Sigmoid colon (tissue), 7 donors: ENCODE results near the gene PLCB1. TPM values are rescaled to one million over a fixed set of nuclear protein-coding genes. Genes with fewer than 3 reads are reported as not detected.

Source experiments
- DNase-seq: peaks from one replicate; pipeline ENCODE4 v3.0.0-alpha.2; 2019
- H3K27ac ChIP-seq, 4 donors: fragments of 200-600 bp; sonication (generic); one replicate each; pipeline ENCODE4 v1.5.1; 2016 to 2019; ENCODE audit warnings: mild to moderate bottlenecking in 1 of 4
- H3K27me3 ChIP-seq, 3 donors: fragments of 200-600 bp; sonication (generic); one replicate each; pipeline ENCODE4 v1.5.1; 2019; ENCODE audit warnings: mild to moderate bottlenecking in 1 of 3
- H3K36me3 ChIP-seq, 4 donors: fragments of 200-600 bp; sonication (generic); one replicate each; pipeline ENCODE4 v1.5.1; 2016 to 2019
- H3K4me1 ChIP-seq, 4 donors: fragments of 200-600 bp; sonication (generic); one replicate each; pipeline ENCODE4 v1.5.1; 2017 to 2019
- H3K4me3 ChIP-seq, 4 donors: fragments of 200-600 bp; sonication (generic); one replicate each; pipeline ENCODE4 v1.5.1; 2017 to 2019; ENCODE audit warnings: mild to moderate bottlenecking in 2 of 4, moderate library complexity in 1 of 4
- H3K9me3 ChIP-seq, 4 donors: fragments of 200-600 bp in 3 of 4; sonication (generic) in 3 of 4; one replicate each; pipeline versions ENCODE4 v1.5.1 to v1.6.1; 2013 to 2019
- CTCF ChIP-seq, 4 experiments: fragments of 450-650 bp in 3 of 4; fragments of 200-600 bp in 1 of 4; IDR thresholded peaks; one replicate each; pipeline ENCODE4 v1.5.1; 2016 to 2019; ENCODE audit warnings: antibody characterized with exemption in 4 of 4, mild to moderate bottlenecking in 3 of 4, moderate library complexity in 2 of 4
- EP300 ChIP-seq, 4 donors: sonication (generic); formaldehyde crosslinking; IDR thresholded peaks; one replicate each; pipeline ENCODE4 v1.6.1; 2017; ENCODE audit warnings: antibody characterized with exemption in 4 of 4
- POLR2A ChIP-seq, 2 donors: fragments of 450-650 bp; IDR thresholded peaks; one replicate each; pipeline ENCODE4 v1.6.1; 2016; ENCODE audit warnings: antibody characterized with exemption in 2 of 2, mild to moderate bottlenecking in 2 of 2, moderate library complexity in 2 of 2
- POLR2AphosphoS5 ChIP-seq, 4 donors: sonication (generic); formaldehyde crosslinking; IDR thresholded peaks; one replicate each; pipeline ENCODE4 v1.6.1; 2017; ENCODE audit warnings: antibody characterized with exemption in 4 of 4
- WGBS, 2 donors: extraction: QIAGEN DNeasy Blood & Tissue Kit; methylation state at CpG; one replicate each; pipeline ENCODE4 v1.1.7; 2013; 5-methylcytosine and 5-hydroxymethylcytosine counted together
- intact Hi-C: fragments of 100-400 bp; cut with DNase I; formaldehyde crosslinking; loops from one replicate; pipeline ENCODE4 v1.15.1; 2023
- polyA plus RNA-seq, 3 donors: library from polyadenylated mRNA; stranded (reverse); fragments of 200-250 nt; gene quantifications; one replicate each; pipeline ENCODE4 v1.2.3, GENCODE V29; 2013
- total RNA-seq, 4 donors: library from RNA; depleted of rRNA; stranded (reverse); fragments of >200 nt; gene quantifications; one replicate each; pipeline ENCODE4 v1.1.0, GENCODE V29; 2016
- donor health status: healthy with polysubstance abuse.
- donor health status: Bipolar disorder and iron deficiency.
- donor health status: healthy.

PLCB1 gene
- total and polyA plus RNA-seq, 7 donors, result 0.92 to 117 (median 86.7) TPM

- Histone ChIP-seq H3K9me3 (no peaks in the 10 kb centered on the region), H3K27ac (no peak overlapping the region), H3K27me3 (no peaks in the 10 kb centered on the region), H3K4me3 (no peak overlapping the region), H3K4me1 (peaks cover 0 to 28% (median 16%) of the 10 kb centered on the region in 4 donors), H3K36me3 (no peaks in the 10 kb centered on the region)
- TF ChIP-seq POLR2AphosphoS5 (IDR thresholded peaks at IDR 0.05) (no peak), EP300 (IDR thresholded peaks at IDR 0.05) (no peak), CTCF (IDR thresholded peaks at IDR 0.05) (no peak), POLR2A (IDR thresholded peaks at IDR 0.05) (no peak)
- intact Hi-C loops, result no loop called here
- WGBS, 2 donors, result 73 to 80% methylated on average over 1 of the region's 1 CpG
- no peak for DNase-seq
Observed at GRCh38 chr20:8352486-8352885, 220.4 kb downstream of the PLCB1 start.

- 93% methylated on average over 2 of the region's 2 CpGs for WGBS, 2 donors
- intact Hi-C loops, result no loop called here
- Histone ChIP-seq H3K4me3 (no peak overlapping the region), H3K36me3 (no peaks in the 10 kb centered on the region), H3K27me3 (no peaks in the 10 kb centered on the region), H3K27ac (no peak overlapping the region), H3K4me1 (peaks cover 0 to 29% (median 19%) of the 10 kb centered on the region in 4 donors), H3K9me3 (no peaks in the 10 kb centered on the region)
- no peak for DNase-seq
- TF ChIP-seq POLR2AphosphoS5 (IDR thresholded peaks at IDR 0.05) (no peak), CTCF (IDR thresholded peaks at IDR 0.05) (no peak), EP300 (IDR thresholded peaks at IDR 0.05) (no peak), POLR2A (IDR thresholded peaks at IDR 0.05) (no peak)
Observed at GRCh38 chr20:8353512-8353911, 221.4 kb downstream of the PLCB1 start.

GRCh38 chr20:8355453-8355852, 223.4 kb downstream of the PLCB1 start:
- DNase-seq, result no peak
- 24 to 73% methylated on average over 3 of the region's 3 CpGs for WGBS, 2 donors
- Histone ChIP-seq H3K36me3 (no peaks in the 10 kb centered on the region), H3K27me3 (no peaks in the 10 kb centered on the region), H3K4me3 (no peak overlapping the region), H3K4me1 (peaks cover 0 to 39% (median 26%) of the 10 kb centered on the region in 4 donors), H3K9me3 (no peaks in the 10 kb centered on the region), H3K27ac (no peak overlapping the region)
- intact Hi-C loops, result no loop called here
- TF ChIP-seq CTCF (IDR thresholded peaks at IDR 0.05) (no peak), EP300 (IDR thresholded peaks at IDR 0.05) (no peak), POLR2AphosphoS5 (IDR thresholded peaks at IDR 0.05) (no peak), POLR2A (IDR thresholded peaks at IDR 0.05) (no peak)

- Histone ChIP-seq H3K27me3 (no peaks in the 10 kb centered on the region), H3K4me1 (peaks cover 0 to 51% (median 38%) of the 10 kb centered on the region in 4 donors), H3K27ac (peak overlapping the region in 1 of 4 donors; percentile 61), H3K9me3 (no peaks in the 10 kb centered on the region), H3K4me3 (no peak overlapping the region), H3K36me3 (no peaks in the 10 kb centered on the region)
- no peak for DNase-seq
- no peak for TF ChIP-seq POLR2AphosphoS5 (IDR thresholded peaks at IDR 0.05)
- 67 to 80% methylated on average over 2 of the region's 2 CpGs for WGBS, 2 donors
- intact Hi-C loops, result no loop called here
Observed at GRCh38 chr20:8356806-8357205, 224.7 kb downstream of the PLCB1 start.

- intact Hi-C loops, result no loop called here
- TF ChIP-seq CTCF (IDR thresholded peaks at IDR 0.05) (no peak), POLR2AphosphoS5 (IDR thresholded peaks at IDR 0.05) (peak in 2 of 4 donors; percentile 34 to 51)
- WGBS, 2 donors, result 87% methylated on average over 2 of the region's 2 CpGs
Observed at GRCh38 chr20:8357703-8358102, 225.6 kb downstream of the PLCB1 start.

More at GRCh38 chr20:8357703-8358102, 225.6 kb downstream of the PLCB1 start:
- H3K36me3 ChIP-seq, result no peaks in the 10 kb centered on the region
- DNase-seq, result no peak
- no peak overlapping the region for H3K4me3 ChIP-seq
- H3K4me1 ChIP-seq, result peaks cover 0 to 52% (median 38%) of the 10 kb centered on the region in 4 donors
- no peaks in the 10 kb centered on the region for H3K9me3 ChIP-seq
- H3K27ac ChIP-seq, result peak overlapping the region in 2 of 4 donors; percentile 28 to 61
- H3K27me3 ChIP-seq, result no peaks in the 10 kb centered on the region
